WTC11 (cell line): ENCODE measurements around the gene FBXO31. TPM values are rescaled to one million over a fixed set of nuclear protein-coding genes. Genes with fewer than 3 reads are reported as not detected.

Experiments used
- ATAC-seq: fragments of 200-7000 bp; cut with Tn5 transposase; 2 replicates; pipeline ENCODE4 v1.10.0; 2021; ENCODE audit warnings: mild to moderate bottlenecking, moderate library complexity
- CTCF ChIA-PET: fragments of 300-600 bp; sonication (Branson Sonifier 250); formaldehyde crosslinking; loops from one replicate; lab custom pipeline; 2021; ENCODE audit warnings: antibody characterized with exemption; lab: Charles Lee
- POLR2A ChIA-PET: fragments of 350-600 bp; sonication (Branson Sonifier 250); formaldehyde crosslinking; loops from one replicate; lab custom pipeline; 2021; ENCODE audit warnings: antibody characterized with exemption; lab: Charles Lee
- DNase-seq: peaks from one replicate; pipeline ENCODE4 v3.0.0; 2021; ENCODE audit warnings: low spot score
- H3K27ac Mint-ChIP-seq: 2 replicates; pipeline ENCODE4 v1.8.0; 2021; ENCODE audit warnings: mixed read lengths
- H3K27me3 Mint-ChIP-seq: 2 replicates; pipeline ENCODE4 v1.8.0; 2021; ENCODE audit warnings: low read depth, mild to moderate bottlenecking, moderate library complexity, mixed read lengths
- H3K36me3 Mint-ChIP-seq: 2 replicates; pipeline ENCODE4 v1.8.0; 2021; ENCODE audit warnings: mixed read lengths
- H3K4me1 Mint-ChIP-seq: 2 replicates; pipeline ENCODE4 v1.8.0; 2022; ENCODE audit warnings: mixed read lengths
- H3K4me3 Mint-ChIP-seq: 2 replicates; pipeline ENCODE4 v1.8.0; 2021; ENCODE audit warnings: mild to moderate bottlenecking, moderate library complexity, mixed read lengths
- H3K9me3 Mint-ChIP-seq: 2 replicates; pipeline ENCODE4 v1.8.0; 2021; ENCODE audit warnings: mixed read lengths
- ATF3 ChIP-seq: sonication (generic); formaldehyde crosslinking; conservative IDR thresholded peaks from 2 replicates; pipeline ENCODE4 v1.8.1; 2022; ENCODE audit warnings: mild to moderate bottlenecking, missing genetic modification reagents
- E2F1 ChIP-seq: sonication (generic); formaldehyde crosslinking; IDR thresholded peaks from 2 replicates; pipeline ENCODE4 v1.8.0; 2022; ENCODE audit warnings: mild to moderate bottlenecking, missing genetic modification reagents
- ESRRA ChIP-seq: sonication (generic); formaldehyde crosslinking; IDR thresholded peaks from 2 replicates; pipeline ENCODE4 v1.8.1; 2022; ENCODE audit warnings: mild to moderate bottlenecking, missing genetic modification reagents, borderline replicate concordance
- FOXJ3 ChIP-seq: sonication (generic); formaldehyde crosslinking; IDR thresholded peaks from 2 replicates; pipeline ENCODE4 v1.9.0; 2021; ENCODE audit warnings: missing genetic modification reagents, mild to moderate bottlenecking, borderline replicate concordance
- MLX ChIP-seq: sonication (generic); formaldehyde crosslinking; IDR thresholded peaks from 2 replicates; pipeline ENCODE4 v1.8.1; 2023; ENCODE audit warnings: mild to moderate bottlenecking, missing genetic modification reagents, moderate library complexity
- MYBL2 ChIP-seq: sonication (generic); formaldehyde crosslinking; IDR thresholded peaks from 2 replicates; pipeline ENCODE4 v1.8.1; 2023; ENCODE audit warnings: mild to moderate bottlenecking, moderate library complexity, missing genetic modification reagents
- NFATC4 ChIP-seq: fragments of 250-450 bp; sonication (Bioruptor Pico); IDR thresholded peaks from 2 replicates; pipeline ENCODE4 v1.9.0; 2021; ENCODE audit warnings: mild to moderate bottlenecking
- NR1H2 ChIP-seq: sonication (generic); formaldehyde crosslinking; IDR thresholded peaks from 2 replicates; pipeline ENCODE4 v1.9.0; 2021; ENCODE audit warnings: mild to moderate bottlenecking, moderate library complexity, missing genetic modification reagents
- PREB ChIP-seq: sonication (generic); formaldehyde crosslinking; IDR thresholded peaks from 2 replicates; pipeline ENCODE4 v1.8.1; 2022; ENCODE audit warnings: mild to moderate bottlenecking, missing genetic modification reagents, moderate library complexity, borderline replicate concordance
- RELA ChIP-seq: sonication (generic); formaldehyde crosslinking; IDR thresholded peaks from 2 replicates; pipeline ENCODE4 v1.8.1; 2022; ENCODE audit warnings: missing genetic modification reagents, mild to moderate bottlenecking, borderline replicate concordance
- SMAD3 ChIP-seq: sonication (generic); formaldehyde crosslinking; IDR thresholded peaks from 2 replicates; pipeline ENCODE4 v1.8.0; 2022; ENCODE audit warnings: missing genetic modification reagents, mild to moderate bottlenecking, borderline replicate concordance
- SMAD4 ChIP-seq: sonication (generic); formaldehyde crosslinking; IDR thresholded peaks from 2 replicates; pipeline ENCODE4 v1.8.0; 2022; ENCODE audit warnings: mild to moderate bottlenecking, missing genetic modification reagents
- SP1 ChIP-seq: sonication (generic); formaldehyde crosslinking; conservative IDR thresholded peaks from 2 replicates; pipeline ENCODE4 v1.8.1; 2022; ENCODE audit warnings: missing genetic modification reagents
- STAT6 ChIP-seq: sonication (generic); formaldehyde crosslinking; conservative IDR thresholded peaks from 2 replicates; pipeline ENCODE4 v1.8.1; 2023; ENCODE audit warnings: mild to moderate bottlenecking, low read depth, missing genetic modification reagents, moderate library complexity
- USF1 ChIP-seq: sonication (generic); formaldehyde crosslinking; IDR thresholded peaks from 2 replicates; pipeline ENCODE4 v1.8.0; 2022; ENCODE audit warnings: mild to moderate bottlenecking, missing genetic modification reagents
- ZBTB43 ChIP-seq: sonication (generic); formaldehyde crosslinking; IDR thresholded peaks from 2 replicates; pipeline ENCODE4 v1.8.1; 2023; ENCODE audit warnings: mild to moderate bottlenecking, missing genetic modification reagents
- ZMAT4 ChIP-seq: fragments of 250-450 bp; sonication (Bioruptor Pico); IDR thresholded peaks from 2 replicates; pipeline ENCODE4 v1.9.0; 2021; ENCODE audit warnings: mild to moderate bottlenecking
- ZNF232 ChIP-seq: sonication (generic); formaldehyde crosslinking; IDR thresholded peaks from 2 replicates; pipeline ENCODE4 v1.8.0; 2022; ENCODE audit warnings: mild to moderate bottlenecking, missing genetic modification reagents
- ZNF425 ChIP-seq: fragments of 250-450 bp; sonication (Bioruptor Pico); conservative IDR thresholded peaks from 2 replicates; pipeline ENCODE4 v1.9.0; 2021; ENCODE audit warnings: mild to moderate bottlenecking
- ZNF512 ChIP-seq: sonication (generic); formaldehyde crosslinking; IDR thresholded peaks from 2 replicates; pipeline ENCODE4 v1.8.1; 2022; ENCODE audit warnings: missing genetic modification reagents, borderline replicate concordance
- total RNA-seq: library from RNA; stranded (reverse); gene quantifications from 3 replicates; pipeline ENCODE4 v1.2.3, GENCODE V29; 2021

The FBXO31 gene
- total RNA-seq, 1 experiment from 2014 or later, result 22.6 TPM

- TF ChIP-seq ZNF425 (CRISPR knock-in tag) (no peak), PREB (CRISPR knock-in tag) (no peak), STAT6 (CRISPR knock-in tag) (no peak), MLX (CRISPR knock-in tag) (no peak), FOXJ3 (CRISPR knock-in tag) (no peak), ATF3 (CRISPR knock-in tag) (no peak), RELA (CRISPR knock-in tag) (no peak), E2F1 (CRISPR knock-in tag) (no peak), ZNF232 (no peak), ZMAT4 (CRISPR knock-in tag) (no peak), ESRRA (CRISPR knock-in tag) (no peak), SP1 (no peak), NFATC4 (CRISPR knock-in tag) (no peak)
These were observed 54.7 kb downstream of the FBXO31 start (continued) for GRCh38 chr16:87328846-87329245.

GRCh38 chr16:87327798-87328495, 55.6 kb downstream of the FBXO31 start:
- ChIA-PET POLR2A (no interaction called here), CTCF (interaction anchor here (0.6 to 1.3 kb wide), 2 partner anchors 29 to 67 kb away, joined by 3 read pairs; no protein-coding TSS in a partner anchor)
- H3K4me1 Mint-ChIP-seq, result 0 out of 2 replicates have a peak, but pooled peaks cover 5% of the 10 kb centered on the region
- TF ChIP-seq SMAD4 (CRISPR knock-in tag) (no peak), ZBTB43 (no peak), ZNF512 (no peak), USF1 (CRISPR knock-in tag) (no peak), NFATC4 (CRISPR knock-in tag) (no peak), SMAD3 (CRISPR knock-in tag) (no peak), MYBL2 (CRISPR knock-in tag) (no peak), NR1H2 (CRISPR knock-in tag) (no peak)

More at GRCh38 chr16:87327798-87328495, 55.6 kb downstream of the FBXO31 start:
- no peak for DNase-seq
- Mint-ChIP-seq H3K9me3 (no peaks in the 10 kb centered on the region), H3K27me3 (no peaks in the 10 kb centered on the region), H3K27ac (peak overlapping the region; percentile 40; the same call in 1 of the 2 replicates), H3K4me3 (no peak overlapping the region), H3K36me3 (peaks cover 6% of the 10 kb centered on the region)
- no peak for ATAC-seq
